KOPT-K1 (cell line): ENCODE measurements around the gene GARS1.

ENCODE experiments used
- H3K27ac ChIP-seq: fragments of 200-600 bp; sonication (generic); 2 replicates; pipeline ENCODE4 v1.5.1; 2016; ENCODE audit warnings: antibody characterized with exemption, mild to moderate bottlenecking, low read depth, low read length; ENCODE audit not compliant: poor library complexity, severe bottlenecking
- H3K36me3 ChIP-seq: fragments of 200-600 bp; sonication (generic); 2 replicates; pipeline ENCODE4 v1.5.1; 2017; ENCODE audit warnings: antibody characterized with exemption, mild to moderate bottlenecking, low read length, moderate library complexity; ENCODE audit not compliant: insufficient read depth
- H3K9me3 ChIP-seq: fragments of 200-600 bp; sonication (generic); 2 replicates; pipeline ENCODE4 v1.5.1; 2017; ENCODE audit warnings: antibody characterized with exemption, low read length, mild to moderate bottlenecking; ENCODE audit not compliant: insufficient read depth, poor library complexity, severe bottlenecking

The GARS1 gene

GRCh38 chr7:30664184-30664885 lies 69.7 kb downstream of the GARS1 start:
- Histone ChIP-seq H3K27ac (no peak overlapping the region), H3K9me3 (no peaks in the 10 kb centered on the region)

GRCh38 chr7:30665043-30665442 lies 70.4 kb downstream of the GARS1 start:
- H3K9me3 ChIP-seq = no peaks in the 10 kb centered on the region
- no peak overlapping the region for H3K27ac ChIP-seq

More at GRCh38 chr7:30664184-30664885, 69.7 kb downstream of the GARS1 start:
- no peaks in the 10 kb centered on the region for H3K36me3 ChIP-seq

GRCh38 chr7:30665449-30665848 lies 70.8 kb downstream of the GARS1 start:
- no peaks in the 10 kb centered on the region for H3K9me3 ChIP-seq
- H3K36me3 ChIP-seq = no peaks in the 10 kb centered on the region
- no peak overlapping the region for H3K27ac ChIP-seq

More at GRCh38 chr7:30665043-30665442, 70.4 kb downstream of the GARS1 start:
- H3K36me3 ChIP-seq = no peaks in the 10 kb centered on the region

- Histone ChIP-seq H3K9me3 (no peaks in the 10 kb centered on the region), H3K27ac (no peak overlapping the region), H3K36me3 (no peaks in the 10 kb centered on the region)
These were observed 72.5 kb downstream of the GARS1 start for GRCh38 chr7:30667172-30667571.

GRCh38 chr7:30668102-30668501 lies 73.4 kb downstream of the GARS1 start:
- Histone ChIP-seq H3K27ac (no peak overlapping the region), H3K9me3 (no peaks in the 10 kb centered on the region), H3K36me3 (no peaks in the 10 kb centered on the region)

- Histone ChIP-seq H3K27ac (no peak overlapping the region), H3K9me3 (no peaks in the 10 kb centered on the region), H3K36me3 (no peaks in the 10 kb centered on the region)
These were observed 77.3 kb downstream of the GARS1 start for GRCh38 chr7:30671793-30672465.

GRCh38 chr7:30674420-30674819 lies 79.7 kb downstream of the GARS1 start:
- Histone ChIP-seq H3K27ac (no peak overlapping the region), H3K36me3 (no peaks in the 10 kb centered on the region), H3K9me3 (no peaks in the 10 kb centered on the region)

- no peaks in the 10 kb centered on the region for H3K36me3 ChIP-seq
- no peaks in the 10 kb centered on the region for H3K9me3 ChIP-seq
- no peak overlapping the region for H3K27ac ChIP-seq
These were observed 80.2 kb downstream of the GARS1 start for GRCh38 chr7:30674876-30675275.

GRCh38 chr7:30678805-30679204 lies 84.1 kb downstream of the GARS1 start:
- H3K27ac ChIP-seq = no peak overlapping the region
- no peaks in the 10 kb centered on the region for H3K36me3 ChIP-seq
- no peaks in the 10 kb centered on the region for H3K9me3 ChIP-seq

GRCh38 chr7:30679664-30680063 lies 85.0 kb downstream of the GARS1 start:
- Histone ChIP-seq H3K9me3 (no peaks in the 10 kb centered on the region), H3K36me3 (no peaks in the 10 kb centered on the region), H3K27ac (no peak overlapping the region)

GRCh38 chr7:30681331-30681797 lies 86.7 kb downstream of the GARS1 start:
- no peaks in the 10 kb centered on the region for H3K36me3 ChIP-seq
- no peaks in the 10 kb centered on the region for H3K9me3 ChIP-seq
- H3K27ac ChIP-seq = no peak overlapping the region

- H3K27ac ChIP-seq = no peak overlapping the region
- no peaks in the 10 kb centered on the region for H3K9me3 ChIP-seq
- no peaks in the 10 kb centered on the region for H3K36me3 ChIP-seq
These were observed 87.1 kb downstream of the GARS1 start for GRCh38 chr7:30681815-30682211.

GRCh38 chr7:30682212-30683083 lies 87.8 kb downstream of the GARS1 start, which contains the start of gene CRHR2:
Gene CRHR2, minus strand, starts transcription at chr7:30682456. Its CDS starts 176 bp downstream, at chr7:30682280.
- Histone ChIP-seq H3K27ac (no peak within 1 kb of the TSS), H3K36me3 (no peaks in the 10 kb centered on the region), H3K9me3 (no peaks in the 10 kb centered on the region)

GRCh38 chr7:30683306-30683705 lies 88.6 kb downstream of the GARS1 start:
- no peaks in the 10 kb centered on the region for H3K9me3 ChIP-seq
- no peaks in the 10 kb centered on the region for H3K36me3 ChIP-seq
- H3K27ac ChIP-seq = no peak overlapping the region
